Brain pericyte (primary cell): ENCODE measurements around the gene PPP4R3C.
"Not testable (repeated sequence)": the region's sequence is repeated elsewhere in the genome, so short reads cannot be mapped to it uniquely, and the experiment has no call there.

Source experiments
- DNase-seq: peaks from one replicate; pipeline ENCODE4 v3.0.0-alpha.2; 2012; ENCODE audit warnings: low read depth, low spot score

The PPP4R3C gene

GRCh38 chrX:27463187-27463586 lies at the start of gene PPP4R3C:
Gene PPP4R3C (minus strand): TSS chrX:27463341. CDS start chrX:27463296, 45 bp downstream.
- no peak for DNase-seq

GRCh38 chrX:27491397-27491796 lies 28.3 kb upstream of the PPP4R3C start:
- no peak for DNase-seq

GRCh38 chrX:27466051-27466450 lies 2.9 kb upstream of the PPP4R3C start:
- no peak for DNase-seq

- DNase-seq: no peak
Observed at GRCh38 chrX:27465036-27465435, 1.9 kb upstream of the PPP4R3C start.

- DNase-seq: not testable (repeated sequence)
Observed at GRCh38 chrX:27459129-27459528, 4.0 kb downstream of the PPP4R3C start.

- not testable (repeated sequence) for DNase-seq
Observed at GRCh38 chrX:27458544-27458943, 4.6 kb downstream of the PPP4R3C start.

GRCh38 chrX:27451324-27451723 lies 11.8 kb downstream of the PPP4R3C start:
- no peak for DNase-seq

GRCh38 chrX:27446423-27446822 lies 16.7 kb downstream of the PPP4R3C start:
- no peak for DNase-seq

GRCh38 chrX:27445438-27445837 lies 17.7 kb downstream of the PPP4R3C start:
- no peak for DNase-seq

GRCh38 chrX:27444093-27444908 lies 18.8 kb downstream of the PPP4R3C start:
- DNase-seq: no peak

GRCh38 chrX:27442392-27442791 lies 20.7 kb downstream of the PPP4R3C start:
- DNase-seq: not testable (repeated sequence)

- no peak for DNase-seq
Observed at GRCh38 chrX:27439771-27440170, 23.4 kb downstream of the PPP4R3C start.

- DNase-seq: no peak
Observed at GRCh38 chrX:27438937-27439336, 24.2 kb downstream of the PPP4R3C start.

- no peak for DNase-seq
Observed at GRCh38 chrX:27435031-27435430, 28.1 kb downstream of the PPP4R3C start.
